ENCODE measurements around the gene HDAC7.
A peak's percentile ranks its signal among the peaks of the same experiment; 100 is the strongest.

The HDAC7 gene

GRCh38 chr12:47757840-47758583, 61.7 kb downstream of the HDAC7 start:
- no peak for DNase-seq

- no peak for DNase-seq
These were observed 62.3 kb downstream of the HDAC7 start for GRCh38 chr12:47757364-47757839.

- no peak for DNase-seq
These were observed 63.8 kb downstream of the HDAC7 start for GRCh38 chr12:47755655-47756562.

DNA sequence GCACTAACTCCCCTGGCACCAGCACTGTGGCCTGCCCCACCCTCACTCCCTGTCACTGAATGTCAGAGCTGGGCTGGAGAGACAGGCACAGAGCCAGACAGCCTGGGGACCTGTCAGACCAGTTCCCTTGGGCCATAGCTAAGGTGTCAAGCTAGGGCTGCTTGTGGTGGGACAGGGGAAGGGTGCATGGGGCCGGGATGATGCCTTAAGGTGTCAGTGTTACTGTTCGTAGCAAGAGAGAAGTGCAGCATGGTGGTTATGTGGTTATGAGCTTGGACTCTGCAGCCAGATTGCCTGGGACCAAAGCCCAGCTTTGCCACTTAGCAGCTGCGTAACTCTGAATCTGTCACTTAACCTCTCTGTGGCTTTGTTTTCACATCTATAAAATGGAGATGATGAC, 64.8 kb downstream of the HDAC7 start:
- DNase-seq: no peak

DNA sequence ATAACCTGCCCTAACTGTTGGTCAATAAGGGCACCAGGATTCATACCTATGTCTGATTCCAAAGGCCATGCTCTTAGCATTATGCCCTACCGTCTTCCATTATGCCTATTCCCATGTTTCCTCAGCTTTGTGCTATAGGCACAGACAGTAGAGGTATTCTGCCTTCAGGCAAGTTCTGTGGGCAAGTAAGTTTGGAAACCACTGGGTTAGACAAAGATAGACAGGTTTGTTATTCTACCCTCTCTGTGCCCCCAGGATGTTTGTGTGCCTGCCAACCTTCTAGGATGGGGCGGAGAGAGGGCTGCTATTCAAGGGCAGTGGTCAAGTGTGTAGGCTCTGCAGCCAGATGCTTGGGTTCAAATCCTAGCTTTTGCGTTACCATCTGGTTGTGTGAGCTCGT, 65.6 kb downstream of the HDAC7 start:
- peak; percentile 94 for DNase-seq

GRCh38 chr12:47753021-47754001, 66.4 kb downstream of the HDAC7 start:
- peak; percentile 64 for DNase-seq

GRCh38 chr12:47752552-47752951, 67.2 kb downstream of the HDAC7 start:
- peak; percentile 80 for DNase-seq

DNA sequence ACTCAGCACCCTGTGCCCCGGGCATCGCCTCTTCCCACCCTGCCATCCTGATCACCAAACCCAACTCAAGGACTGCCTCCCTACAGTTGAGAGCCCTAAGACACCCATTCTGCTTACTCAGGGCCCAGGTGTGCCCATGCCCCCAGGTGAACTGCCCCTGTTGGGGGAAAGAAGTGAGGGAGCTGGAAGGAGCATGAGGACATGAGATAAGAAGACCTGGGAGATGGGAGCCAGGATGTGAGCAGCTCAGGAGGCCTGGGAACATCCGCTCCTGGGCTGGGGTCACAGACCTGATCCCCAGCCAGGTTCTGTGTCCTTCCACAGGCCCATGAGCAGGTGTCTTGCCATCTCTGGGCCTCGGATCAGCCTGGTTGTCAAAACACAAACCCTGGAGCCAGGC, 67.6 kb downstream of the HDAC7 start:
- no peak for DNase-seq

GRCh38 chr12:47751561-47751960, 68.1 kb downstream of the HDAC7 start:
- no peak for DNase-seq

GRCh38 chr12:47750916-47751470, 68.7 kb downstream of the HDAC7 start:
- no peak for DNase-seq

- no peak for DNase-seq
These were observed 69.4 kb downstream of the HDAC7 start for GRCh38 chr12:47750229-47750798.

DNA sequence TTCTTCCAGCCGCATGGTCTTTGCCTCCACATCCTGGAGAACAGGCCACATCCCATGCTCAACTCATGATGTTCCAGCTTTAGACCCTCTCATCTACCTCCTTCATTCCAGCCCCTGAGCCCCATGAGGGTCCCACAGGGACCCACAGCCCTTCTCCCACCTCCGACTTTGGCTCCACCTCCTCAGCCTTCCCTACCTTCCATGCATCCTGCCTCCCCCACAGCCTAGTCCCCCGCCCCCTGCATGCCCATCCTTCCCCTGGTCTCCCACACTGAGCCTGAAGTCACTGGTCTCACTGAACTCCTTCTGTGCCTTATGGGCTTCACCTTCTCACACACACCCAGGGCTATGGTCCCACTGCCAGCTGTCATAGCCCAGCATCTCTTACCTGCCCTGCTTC, 70.8 kb downstream of the HDAC7 start:
- DNase-seq: no peak

DNA sequence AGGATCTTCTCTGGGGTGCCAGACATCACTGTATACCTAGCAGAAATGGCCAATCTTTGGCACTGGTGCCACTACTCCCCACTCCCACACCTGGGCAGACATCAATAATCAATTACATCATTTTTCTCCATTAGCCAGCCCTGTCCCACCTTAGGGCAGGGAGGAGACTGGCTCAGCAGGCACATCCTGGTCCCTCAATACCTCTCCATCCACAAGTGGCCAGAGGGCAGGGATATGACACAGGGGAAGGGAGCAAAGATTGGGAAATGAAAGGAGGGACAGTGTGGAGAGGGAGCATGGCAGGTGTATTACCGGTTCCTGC, 71.2 kb downstream of the HDAC7 start:
- no peak for DNase-seq

- DNase-seq: no peak
These were observed 71.9 kb downstream of the HDAC7 start for GRCh38 chr12:47747596-47748506.

GRCh38 chr12:47747126-47747525, 72.6 kb downstream of the HDAC7 start:
- no peak for DNase-seq

DNA sequence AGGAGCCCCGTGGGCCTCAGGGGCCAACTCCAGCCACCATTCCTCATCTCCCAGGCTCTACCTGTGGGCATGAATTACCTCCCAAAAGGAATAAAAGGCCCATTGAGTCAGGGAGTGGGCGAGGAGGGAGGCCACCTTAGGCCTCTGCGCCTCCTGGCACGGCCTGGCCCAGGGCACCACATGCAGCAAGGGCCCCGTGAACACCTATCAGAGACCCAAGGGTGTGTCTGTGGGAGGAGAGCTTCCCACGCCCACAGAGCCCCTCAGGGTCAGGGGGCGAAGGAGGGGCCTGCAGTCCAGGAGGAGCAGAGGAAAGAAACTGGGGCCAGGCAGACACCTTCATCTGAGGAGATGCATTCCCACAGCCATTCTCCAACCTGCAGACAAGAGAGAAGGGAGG, 73.2 kb downstream of the HDAC7 start:
- no peak for DNase-seq

GRCh38 chr12:47746073-47746472, 73.6 kb downstream of the HDAC7 start:
- DNase-seq: no peak

- no peak for DNase-seq
These were observed 74.1 kb downstream of the HDAC7 start for GRCh38 chr12:47745485-47746041.

GRCh38 chr12:47744778-47745436, 74.8 kb downstream of the HDAC7 start:
- no peak for DNase-seq

DNA sequence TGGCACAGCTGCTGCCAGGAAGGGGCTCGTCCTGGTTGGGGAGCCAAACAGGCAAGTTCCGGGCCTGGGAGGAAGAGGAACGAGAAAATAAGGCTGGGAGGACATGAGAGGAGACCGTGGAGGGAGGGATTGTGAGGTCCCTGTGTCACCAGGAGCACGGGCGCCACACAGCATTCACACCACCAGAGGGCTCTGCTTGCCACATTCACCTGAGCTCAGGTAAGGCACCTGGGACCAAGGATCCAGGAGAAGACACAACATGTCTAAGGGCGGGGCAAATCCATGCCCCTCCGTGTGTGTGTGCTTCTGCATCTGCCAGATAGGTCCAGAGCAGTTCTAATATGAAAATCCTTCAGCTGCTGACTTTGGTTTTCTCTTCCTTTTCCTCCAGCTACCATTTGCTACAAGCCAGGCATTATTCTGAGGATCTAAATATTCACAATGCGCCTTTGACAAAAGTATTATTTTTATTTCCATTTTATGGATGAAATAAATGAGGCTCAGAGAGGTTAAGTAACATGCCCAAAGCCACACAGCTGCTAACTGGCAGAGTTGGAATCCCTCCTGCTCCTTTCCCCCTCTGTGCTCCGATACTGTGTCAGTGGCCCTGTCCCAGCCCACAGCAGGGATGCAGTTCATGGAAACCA, 75.6 kb downstream of the HDAC7 start:
- no peak for DNase-seq

All from NCI-H226 (cell line).